CMK (cell line): ENCODE results near the gene TEP1.
"Not testable (repeated sequence)": the region's sequence is repeated elsewhere in the genome, so short reads cannot be mapped to it uniquely, and the experiment has no call there.

Source experiments
- DNase-seq: peaks from one replicate; pipeline ENCODE4 v3.0.0-alpha.2; 2010; ENCODE audit warnings: low read depth

The TEP1 gene

DNA sequence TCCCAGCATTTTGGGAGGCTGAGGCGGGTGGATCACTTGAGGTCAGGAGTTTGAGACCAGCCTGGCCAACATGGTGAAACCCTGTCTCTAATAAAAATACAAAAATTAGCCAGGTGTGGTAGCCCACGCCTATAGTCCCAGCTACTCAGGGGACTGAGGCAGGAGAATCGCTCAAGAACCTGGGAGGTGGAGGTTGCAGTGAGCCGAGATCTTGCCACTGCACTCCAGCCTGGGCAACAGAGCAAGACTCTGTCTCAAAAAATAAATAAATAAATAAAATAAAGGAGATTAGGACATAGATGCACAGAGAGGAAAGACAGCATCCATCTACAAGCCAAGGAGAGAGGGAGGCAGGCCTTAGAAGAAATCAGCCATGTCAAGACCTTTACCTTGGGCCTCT, 72.3 kb downstream of the TEP1 start:
- DNase-seq = not testable (repeated sequence)

DNA sequence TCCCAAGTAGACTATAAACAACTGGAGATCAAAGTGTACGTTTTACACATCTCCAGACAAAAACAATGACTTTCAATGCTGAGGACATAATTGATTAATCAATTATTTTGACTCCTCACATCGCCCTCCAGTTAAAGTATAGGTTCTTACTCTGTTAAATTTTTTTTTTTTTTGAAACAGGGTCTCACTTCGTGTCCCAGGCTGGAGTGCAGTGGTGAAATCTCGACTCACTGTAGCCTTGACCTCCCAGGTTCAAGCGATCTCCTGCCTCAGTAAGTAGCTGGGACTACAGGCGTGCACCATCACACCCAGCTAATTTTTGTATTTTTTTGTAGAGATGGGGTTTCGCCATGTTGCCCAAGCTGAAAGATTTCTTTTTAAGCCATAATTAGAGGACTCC, 79.3 kb downstream of the TEP1 start:
- no peak for DNase-seq

DNA sequence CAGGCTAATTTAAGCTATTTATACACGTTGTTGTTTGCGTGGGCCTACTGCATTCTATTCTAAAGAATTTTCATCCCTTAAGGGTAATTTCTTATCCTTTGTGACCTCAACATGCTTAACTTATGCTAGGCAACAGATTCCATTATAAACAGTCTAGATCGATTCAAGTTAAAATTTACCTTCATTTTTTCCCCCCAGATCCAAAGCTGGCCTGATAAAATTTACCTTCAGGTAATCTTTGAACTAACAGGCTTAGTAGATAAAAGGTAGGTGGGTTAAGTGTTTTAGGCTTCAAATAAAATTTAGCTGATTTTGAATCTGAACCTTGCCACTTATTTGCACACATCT, 79.8 kb downstream of the TEP1 start:
- no peak for DNase-seq

DNA sequence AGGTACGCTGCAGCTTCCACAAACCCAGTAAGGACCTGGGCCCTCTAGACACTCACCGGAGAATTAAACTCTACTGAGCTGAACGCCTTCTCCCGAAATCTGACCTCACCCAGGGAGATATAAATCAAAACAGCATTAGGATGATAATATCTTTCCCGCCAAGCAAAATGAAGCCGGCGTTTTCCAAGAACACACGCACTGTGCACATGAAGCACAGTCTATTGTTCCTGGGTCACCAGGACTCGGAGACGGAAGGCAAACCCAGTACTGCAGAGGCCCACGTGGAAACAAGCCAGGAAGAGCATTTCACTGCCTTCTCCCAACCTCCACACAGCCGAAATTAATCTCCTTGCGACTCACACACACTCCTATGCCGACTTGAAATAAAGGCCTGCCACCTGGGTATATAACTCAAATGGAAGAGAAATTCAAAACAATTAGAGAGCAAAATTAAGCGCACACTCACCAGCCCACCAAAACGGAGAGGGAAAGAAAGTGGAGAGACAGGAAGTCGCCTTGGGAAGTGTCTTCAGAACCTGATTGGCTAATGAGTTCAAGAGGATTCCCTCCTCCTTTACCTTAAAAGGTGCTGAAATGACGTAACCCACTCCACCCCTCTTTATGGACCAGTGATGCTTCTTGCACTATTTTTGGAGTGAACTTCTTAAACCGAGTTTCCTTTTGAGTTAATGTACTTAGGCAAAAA, 80.4 kb downstream of the TEP1 start, which contains the start of gene CCNB1IP1:
TSS of gene CCNB1IP1 (minus strand) at position 492 of the 706 bp plus-strand sequence. CDS start 16,756 bp downstream, outside the sequence.
- DNase-seq = peak; percentile 60

DNA sequence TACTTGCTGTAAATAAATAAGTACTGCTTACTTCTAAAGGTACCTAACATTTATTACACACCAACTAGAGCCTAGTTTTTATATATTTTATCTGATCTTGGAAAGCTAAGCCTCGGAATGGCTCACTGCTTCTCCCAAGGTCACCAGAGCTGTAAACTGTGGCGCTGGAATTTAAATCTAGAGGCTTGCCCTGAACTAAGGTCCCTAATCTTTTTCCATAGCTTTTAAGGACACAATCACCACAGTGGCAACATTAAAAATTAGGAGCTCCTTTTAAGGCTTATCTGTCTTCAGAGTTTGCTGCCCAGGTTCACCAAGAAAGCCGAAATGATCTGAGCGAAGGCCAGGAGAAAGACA, 80.9 kb downstream of the TEP1 start:
- no peak for DNase-seq

DNA sequence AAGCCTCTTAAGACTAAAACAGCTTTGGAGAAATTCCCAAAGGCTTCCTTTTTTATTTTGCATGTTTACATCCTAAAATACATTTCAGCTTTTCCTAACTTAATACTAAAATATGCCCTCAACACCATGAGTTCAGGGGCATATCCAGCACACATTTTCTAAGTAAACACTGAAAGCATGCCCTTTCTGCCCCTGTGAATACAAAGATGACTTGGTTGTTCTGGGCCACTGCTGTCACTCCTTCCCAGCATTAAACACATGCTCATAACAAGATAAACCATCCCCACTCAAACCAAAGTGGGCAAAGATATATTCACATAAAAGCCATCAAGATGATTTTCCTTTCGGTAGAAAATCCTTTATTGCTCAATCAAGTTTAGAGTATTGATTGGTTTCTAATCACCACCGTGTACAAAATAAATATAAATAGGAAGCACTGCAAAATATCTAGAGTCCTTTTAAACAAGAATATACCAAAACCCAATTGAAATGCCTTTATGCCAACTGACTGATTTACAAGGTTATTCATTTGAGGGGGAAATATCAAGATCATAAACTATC, 82.2 kb downstream of the TEP1 start:
- DNase-seq = no peak

DNA sequence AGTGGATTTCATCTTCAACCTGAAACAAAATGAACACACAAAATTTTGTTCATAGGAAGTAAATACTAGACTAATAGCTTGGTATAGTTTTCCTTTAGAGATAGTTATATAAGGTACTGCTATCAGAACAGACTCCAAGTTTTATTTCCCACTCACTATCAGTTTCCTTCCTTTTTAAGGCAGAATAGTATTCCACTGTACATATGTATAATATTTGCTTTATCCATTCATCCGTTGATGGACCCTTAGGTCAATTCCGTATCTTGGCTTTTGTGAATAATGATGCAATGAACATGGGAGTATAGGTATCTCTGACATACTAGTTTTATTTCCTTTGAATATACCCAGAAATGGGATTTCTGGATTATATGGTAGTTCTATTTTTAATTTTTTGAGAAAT, 83.9 kb downstream of the TEP1 start:
- no peak for DNase-seq

DNA sequence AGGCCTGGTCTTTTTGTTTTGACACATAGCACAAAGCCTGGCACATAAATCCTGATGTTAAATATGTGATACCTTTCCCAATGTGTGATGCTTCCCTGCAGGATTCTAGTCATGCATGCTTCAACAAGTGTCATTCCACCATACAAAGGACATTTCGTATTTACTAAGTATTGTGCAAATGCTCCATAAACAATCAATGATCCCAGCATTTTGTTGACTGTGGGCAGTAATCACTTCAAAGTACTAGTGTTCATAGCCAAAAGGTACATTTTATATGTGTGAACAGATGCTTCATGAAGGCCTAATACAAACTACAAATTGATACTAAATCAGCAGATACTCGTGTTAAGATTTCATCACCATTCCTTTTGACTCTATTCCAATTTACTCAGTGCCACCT, 84.6 kb downstream of the TEP1 start:
- DNase-seq = no peak

DNA sequence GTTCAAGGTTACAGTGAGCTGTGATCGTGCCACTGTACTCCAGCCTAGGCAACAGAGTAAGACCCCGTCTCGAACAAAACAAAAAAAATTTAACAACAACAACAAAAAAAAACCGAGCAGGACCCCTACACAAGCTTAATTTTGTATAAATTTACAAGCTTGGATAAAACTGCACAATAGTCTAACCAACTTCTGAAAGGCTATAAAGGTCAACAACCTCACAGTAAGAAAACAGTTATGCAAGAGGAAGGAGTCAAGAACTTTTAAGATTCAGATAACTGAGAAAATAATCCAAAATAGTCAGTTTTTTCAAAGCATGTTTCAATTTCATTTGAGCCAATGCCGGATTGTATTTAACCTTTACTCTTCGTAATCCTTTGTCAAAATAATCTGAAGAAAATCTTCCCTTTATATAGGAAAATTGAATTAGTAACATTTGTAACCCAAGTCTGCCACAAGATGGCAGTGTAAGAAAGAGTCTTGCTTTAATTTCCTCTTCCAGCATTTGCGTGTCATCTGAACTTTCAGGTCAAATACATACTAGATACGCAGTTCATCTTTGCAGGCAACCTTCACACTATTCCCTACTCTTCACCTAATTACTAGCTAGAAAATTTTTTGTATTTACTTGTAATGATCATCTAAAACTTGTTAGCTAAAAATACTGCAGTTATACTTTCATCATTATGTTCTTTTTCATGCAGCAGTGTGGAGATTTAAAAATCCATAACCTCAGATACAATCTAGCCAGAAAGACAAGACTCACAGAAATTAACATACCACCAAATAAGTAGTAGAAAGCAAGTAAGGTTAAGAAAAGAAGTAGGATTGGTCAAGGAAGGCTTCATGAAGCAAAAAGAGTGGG, 86.1 kb downstream of the TEP1 start:
- DNase-seq = no peak

DNA sequence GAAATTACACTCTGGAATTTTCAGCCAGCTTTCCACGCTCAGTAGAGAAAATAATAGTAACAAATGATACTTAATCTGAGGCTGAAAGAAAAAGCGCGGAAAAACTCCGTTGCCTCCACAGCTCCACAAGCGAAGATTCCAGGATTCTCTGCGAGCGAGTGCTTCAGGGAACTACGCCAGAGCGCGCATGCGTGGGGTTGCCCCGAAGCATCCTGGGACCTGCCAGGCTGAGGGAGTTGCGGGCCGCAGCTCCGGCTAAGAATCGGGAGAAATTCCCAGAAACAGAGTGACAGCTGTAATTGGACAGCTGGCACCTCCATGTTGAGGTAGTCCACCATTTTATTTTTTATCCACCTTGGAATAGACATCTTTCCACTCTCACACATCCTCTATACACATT, 95.6 kb downstream of the TEP1 start:
- DNase-seq = no peak
